HCT116 (cell line): ENCODE measurements around the gene TBRG1. TPM values are rescaled to one million over a fixed set of nuclear protein-coding genes. Genes with fewer than 3 reads are reported as not detected.

Experiments used
- ATAC-seq: fragments of 200-7000 bp; cut with Tn5 transposase; 2 replicates; pipeline ENCODE4 v1.9.1; 2020; ENCODE audit warnings: mild to moderate bottlenecking, moderate library complexity
- BruUV-seq: library from RNA; stranded (reverse); fragments of 400-500 nt; replicated peaks from 2 replicates; lab custom pipeline; 2021; lab: Mats Ljungman, UMichigan
- CTCF ChIA-PET: fragments of 300-600 bp; sonication (Branson Sonifier 250); formaldehyde crosslinking; loops from one replicate; lab custom pipeline; 2021; ENCODE audit warnings: antibody characterized with exemption; lab: Charles Lee
- POLR2A ChIA-PET: fragments of 300-600, 350-600 bp; sonication (Branson Sonifier 250); formaldehyde crosslinking; loops from one replicate; lab custom pipeline; 2021; ENCODE audit warnings: antibody characterized with exemption; lab: Charles Lee
- RAD21 ChIA-PET, 2 experiments: fragments of 300-600 bp; sonication (Branson Sonifier 250); formaldehyde crosslinking; loops; one replicate each; lab custom pipeline; 2023; ENCODE audit warnings: low total read pairs in 2 of 2; ENCODE audit not compliant: uncharacterized antibody in 2 of 2, unreplicated experiment in 2 of 2, low non-redundant PET in 1 of 2; lab: Charles Lee
- DNase-seq: peaks from one replicate; pipeline ENCODE4 v3.0.0-alpha.2; 2010; ENCODE audit warnings: low read depth, low spot score
- H2AFZ ChIP-seq: fragments of 200-600 bp; shearing (Covaris generic), sonication (generic); 2 replicates; pipeline ENCODE4 v1.6.1; 2017; ENCODE audit warnings: low read depth, mixed run types, mixed read lengths, antibody characterized with exemption, low read length; ENCODE audit not compliant: poor library complexity, severe bottlenecking
- H3K27ac ChIP-seq: 2 replicates; pipeline ENCODE4 v1.5.1; 2012; ENCODE audit warnings: low read depth, low read length
- H3K27me3 ChIP-seq: fragments of 200-600 bp; sonication (generic); 2 replicates; pipeline ENCODE4 v1.6.1; 2016; ENCODE audit warnings: mixed run types, low read length, mixed read lengths; ENCODE audit not compliant: insufficient read depth
- H3K36me3 ChIP-seq, 2 experiments: fragments of 200-500 bp in 1 of 2; fragments of 200-600 bp in 1 of 2; sonication (Bioruptor generic) in 1 of 2; sonication (generic) in 1 of 2; 2 replicates each; pipeline versions ENCODE4 v1.5.1 to v1.6.1; 2014 to 2016; ENCODE audit warnings: low read length in 2 of 2, inconsistent platforms in 1 of 2, mixed read lengths in 1 of 2, mixed run types in 1 of 2; ENCODE audit not compliant: insufficient read depth in 2 of 2, control insufficient read depth in 1 of 2
- H3K4me1 ChIP-seq, 2 experiments: fragments of 200-600 bp in 1 of 2; sonication (generic) in 1 of 2; 2 replicates each; pipeline versions ENCODE4 v1.5.1 to v1.6.1; 2012 to 2017; ENCODE audit warnings: low read length in 2 of 2, inconsistent platforms in 1 of 2, mild to moderate bottlenecking in 1 of 2, mixed read lengths in 1 of 2, mixed run types in 1 of 2, moderate library complexity in 1 of 2; ENCODE audit not compliant: insufficient read depth in 2 of 2, control insufficient read depth in 1 of 2
- H3K4me2 ChIP-seq: fragments of 200-600 bp; sonication (generic); 2 replicates; pipeline ENCODE4 v1.6.1; 2017; ENCODE audit warnings: mixed run types, low read length, mixed read lengths
- H3K4me3 ChIP-seq, 2 experiments: fragments of 200-600 bp in 1 of 2; sonication (generic) in 1 of 2; replicated peaks in 1 of 2; 2 replicates each; pipeline ENCODE4 v1.5.1; 2011 to 2016; ENCODE audit warnings: low read length in 2 of 2, control low read depth in 1 of 2, low read depth in 1 of 2, mild to moderate bottlenecking in 1 of 2, mixed read lengths in 1 of 2, mixed run types in 1 of 2
- H3K79me2 ChIP-seq: fragments of 200-600 bp; sonication (generic); 2 replicates; pipeline ENCODE4 v1.6.1; 2017; ENCODE audit warnings: mild to moderate bottlenecking, mixed run types, low read length, moderate library complexity, mixed read lengths; ENCODE audit not compliant: insufficient read depth
- H3K9ac ChIP-seq: fragments of 200-600 bp; sonication (generic); 2 replicates; pipeline ENCODE4 v1.6.1; 2016; ENCODE audit warnings: low read length, mixed read lengths
- H3K9me2 ChIP-seq: fragments of 200-600 bp; sonication (generic), shearing (Covaris generic); 2 replicates; pipeline ENCODE4 v1.6.1; 2017; ENCODE audit warnings: mixed run types, mild to moderate bottlenecking, moderate library complexity; ENCODE audit not compliant: insufficient read depth
- H3K9me3 ChIP-seq, 2 experiments: fragments of 200-500 bp in 1 of 2; fragments of 200-600 bp in 1 of 2; sonication (Bioruptor generic) in 1 of 2; sonication (generic) in 1 of 2; 2 replicates each; pipeline ENCODE4 v1.6.1; 2014 to 2017; ENCODE audit warnings: low read length in 2 of 2, mixed read lengths in 2 of 2, inconsistent platforms in 1 of 2, low read depth in 1 of 2, mild to moderate bottlenecking in 1 of 2, mixed run types in 1 of 2, moderate library complexity in 1 of 2; ENCODE audit not compliant: control insufficient read depth in 1 of 2, insufficient read depth in 1 of 2
- H4K20me1 ChIP-seq: fragments of 200-600 bp; sonication (generic), shearing (Covaris generic); 2 replicates; pipeline ENCODE4 v1.6.1; 2017; ENCODE audit warnings: mixed run types, mild to moderate bottlenecking, moderate library complexity; ENCODE audit not compliant: insufficient read depth
- CBX3 ChIP-seq: IDR thresholded peaks from 2 replicates; pipeline ENCODE4 v1.6.1; 2012; ENCODE audit warnings: low read depth
- CEBPB ChIP-seq: IDR thresholded peaks from 2 replicates; pipeline ENCODE4 v1.6.1; 2012; ENCODE audit warnings: low read depth
- CTCF ChIP-seq, 3 experiments: fragments of 200-600 bp in 1 of 3; sonication (generic) in 1 of 3; IDR thresholded peaks in 2 of 3; conservative IDR thresholded peaks in 1 of 3; 2 replicates each; pipeline ENCODE4 v1.5.1; 2012 to 2017; ENCODE audit warnings: low read depth in 2 of 3, low read length in 2 of 3, antibody characterized with exemption in 1 of 3, borderline replicate concordance in 1 of 3, control low read depth in 1 of 3, mild to moderate bottlenecking in 1 of 3, mixed read lengths in 1 of 3, mixed run types in 1 of 3, moderate library complexity in 1 of 3; ENCODE audit not compliant: insufficient read depth in 1 of 3
- EGR1 ChIP-seq: IDR thresholded peaks from 2 replicates; pipeline ENCODE4 v1.6.1; 2012; ENCODE audit warnings: low read depth
- JUND ChIP-seq: IDR thresholded peaks from 2 replicates; pipeline ENCODE4 v1.6.1; 2012
- RAD21 ChIP-seq: IDR thresholded peaks from 2 replicates; pipeline ENCODE4 v1.6.1; 2012; ENCODE audit warnings: low read depth, mild to moderate bottlenecking
- SP1 ChIP-seq: IDR thresholded peaks from 2 replicates; pipeline ENCODE4 v1.6.1; 2012; ENCODE audit warnings: low read depth
- YY1 ChIP-seq: IDR thresholded peaks from 2 replicates; pipeline ENCODE4 v1.6.1; 2011; ENCODE audit warnings: low read length, low read depth, moderate library complexity, mild to moderate bottlenecking; ENCODE audit not compliant: insufficient replicate concordance; ENCODE audit errors: extremely low read depth
- ZFX ChIP-seq: fragments of 450-650 bp; IDR thresholded peaks from 2 replicates; pipeline ENCODE4 v1.6.1; 2017
- intact Hi-C: fragments of 100-400 bp; cut with micrococcal nuclease; formaldehyde crosslinking; loops from 2 replicates; pipeline ENCODE4 v1.10.0; 2022
- total RNA-seq: library from RNA; stranded (reverse); gene quantifications from one replicate; pipeline ENCODE4 v1.2.1, GENCODE V29; 2021; ENCODE audit not compliant: unreplicated experiment
- TF ChIP-seq, protein P1 (sequence below): IDR thresholded peaks from 2 replicates; pipeline ENCODE4 v1.6.1; 2012
- TF ChIP-seq, protein P2 (sequence below): IDR thresholded peaks from 2 replicates; pipeline ENCODE4 v1.6.1; 2012

TBRG1 gene
- total RNA-seq, 1 experiment from 2014 or later: 29.6 TPM

DNA sequence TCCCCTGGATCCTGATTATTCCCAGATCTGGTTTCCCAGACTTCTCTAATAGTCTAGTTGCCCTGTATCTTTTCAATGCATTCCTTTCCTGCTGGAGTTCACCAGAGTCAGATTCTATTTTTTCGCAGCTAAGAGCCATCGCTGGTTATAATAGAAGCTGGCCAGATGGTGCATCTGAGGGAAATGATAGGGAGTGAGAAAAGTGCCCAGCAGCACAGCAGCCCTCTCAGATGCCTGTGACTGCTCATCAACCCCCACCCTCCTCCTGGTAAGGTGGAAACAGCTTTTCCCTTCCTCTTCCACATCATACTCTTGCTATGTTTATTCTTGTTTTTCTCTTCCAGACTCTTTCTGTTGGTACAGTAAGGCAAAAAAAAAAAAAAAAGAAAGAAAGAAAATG, 40.1 kb upstream of the TBRG1 start:
- RAD21 ChIA-PET: no interaction called here

More for the DNA sequence above, 40.1 kb upstream of the TBRG1 start:
- H3K27me3 ChIP-seq: peaks cover 72% of the 10 kb centered on the region
- H3K9me3 ChIP-seq: no peaks in the 10 kb centered on the region
- no peak overlapping the region for H3K27ac ChIP-seq
- BruUV-seq: no TSS peak
- TF ChIP-seq CTCF (IDR thresholded peaks at IDR 0.05 in 2 of 3, conservative IDR thresholded peaks at IDR 0.05 in 1 of 3; ENCODE audit: borderline replicate concordance in 1 of 3, insufficient read depth in 1 of 3, low read depth in 2 of 3, low read length in 2 of 3) (no peak), YY1 (no peak), SP1 (no peak), RAD21 (no peak), ZFX (no peak), JUND (no peak), CEBPB (no peak), EGR1 (no peak), CBX3 (no peak)
- TF ChIP-seq, protein P1, sequence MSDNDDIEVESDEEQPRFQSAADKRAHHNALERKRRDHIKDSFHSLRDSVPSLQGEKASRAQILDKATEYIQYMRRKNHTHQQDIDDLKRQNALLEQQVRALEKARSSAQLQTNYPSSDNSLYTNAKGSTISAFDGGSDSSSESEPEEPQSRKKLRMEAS: no peak
- TF ChIP-seq, protein P2, sequence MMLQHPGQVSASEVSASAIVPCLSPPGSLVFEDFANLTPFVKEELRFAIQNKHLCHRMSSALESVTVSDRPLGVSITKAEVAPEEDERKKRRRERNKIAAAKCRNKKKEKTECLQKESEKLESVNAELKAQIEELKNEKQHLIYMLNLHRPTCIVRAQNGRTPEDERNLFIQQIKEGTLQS: no peak
- H3K4me1 ChIP-seq: no peaks in the 10 kb centered on the region
- no peaks in the 10 kb centered on the region for H3K36me3 ChIP-seq
- H3K9me2 ChIP-seq: no peaks in the 10 kb centered on the region
- ATAC-seq: no peak
- no peak for DNase-seq
- H3K4me2 ChIP-seq: no peak overlapping the region
- intact Hi-C loops: no loop called here
- no peak overlapping the region for H3K4me3 ChIP-seq
- POLR2A ChIA-PET: no interaction called here
- H3K9ac ChIP-seq: no peak overlapping the region
- no peaks in the 10 kb centered on the region for H3K79me2 ChIP-seq
- no peak overlapping the region for H2AFZ ChIP-seq
- CTCF ChIA-PET: interaction anchor here (1.2 kb wide), 1 partner anchor 294 kb away, joined by 3 read pairs; no protein-coding TSS in a partner anchor
- no peaks in the 10 kb centered on the region for H4K20me1 ChIP-seq
